Effector CD8-positive, alpha-beta T cell (primary cell): Measurements from ENCODE around the gene NBDY.
"Not testable (repeated sequence)": the region's sequence is repeated elsewhere in the genome, so short reads cannot be mapped to it uniquely, and the experiment has no call there.

ENCODE experiments used
- DNase-seq: peaks from one replicate; lab custom pipeline; 2025; lab: John Stamatoyannopoulos, UW

The NBDY gene

DNA sequence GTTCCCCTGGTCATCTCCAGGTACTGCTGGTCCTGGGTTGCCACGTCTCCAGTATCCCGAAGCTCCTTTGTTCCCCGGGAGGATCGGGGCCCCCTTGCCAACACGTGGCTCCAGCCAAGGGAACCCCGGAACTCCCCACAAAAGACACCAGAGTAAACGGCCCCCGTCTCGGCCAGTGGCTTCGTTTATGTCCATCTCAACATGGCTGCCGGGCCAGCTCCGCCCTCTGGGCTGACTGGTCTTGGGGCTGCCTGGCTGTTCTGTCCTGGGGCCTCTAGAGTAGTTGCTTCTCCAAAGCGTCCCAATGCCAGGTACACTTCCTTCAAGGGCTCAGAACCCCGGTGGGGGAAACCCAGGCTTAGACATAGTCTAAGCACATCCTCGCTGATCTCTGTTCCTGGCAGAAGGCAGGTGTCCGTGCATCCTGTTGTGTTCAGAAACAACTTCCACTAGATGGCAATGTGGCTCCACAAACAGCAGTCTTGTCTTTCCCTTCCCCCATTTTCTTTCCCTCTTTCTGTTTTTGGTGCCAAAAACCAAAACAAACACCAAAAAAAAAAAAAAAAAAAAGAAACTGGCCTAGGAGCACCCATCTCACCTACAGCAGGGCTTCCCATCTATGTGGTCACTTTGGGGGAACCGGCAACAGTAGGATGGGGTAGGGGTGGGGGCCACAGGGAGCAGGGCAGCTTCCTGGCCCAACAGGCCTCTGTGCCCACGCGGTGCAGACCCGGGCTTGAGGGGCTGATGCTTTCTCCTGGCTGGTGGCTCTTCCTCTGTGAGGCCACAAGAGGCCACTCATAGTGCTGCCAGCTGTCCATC, 35.3 kb downstream of the NBDY start:
- DNase-seq: no peak

- no peak for DNase-seq
These were observed 36.1 kb downstream of the NBDY start for GRCh38 chrX:56764975-56765791.

DNA sequence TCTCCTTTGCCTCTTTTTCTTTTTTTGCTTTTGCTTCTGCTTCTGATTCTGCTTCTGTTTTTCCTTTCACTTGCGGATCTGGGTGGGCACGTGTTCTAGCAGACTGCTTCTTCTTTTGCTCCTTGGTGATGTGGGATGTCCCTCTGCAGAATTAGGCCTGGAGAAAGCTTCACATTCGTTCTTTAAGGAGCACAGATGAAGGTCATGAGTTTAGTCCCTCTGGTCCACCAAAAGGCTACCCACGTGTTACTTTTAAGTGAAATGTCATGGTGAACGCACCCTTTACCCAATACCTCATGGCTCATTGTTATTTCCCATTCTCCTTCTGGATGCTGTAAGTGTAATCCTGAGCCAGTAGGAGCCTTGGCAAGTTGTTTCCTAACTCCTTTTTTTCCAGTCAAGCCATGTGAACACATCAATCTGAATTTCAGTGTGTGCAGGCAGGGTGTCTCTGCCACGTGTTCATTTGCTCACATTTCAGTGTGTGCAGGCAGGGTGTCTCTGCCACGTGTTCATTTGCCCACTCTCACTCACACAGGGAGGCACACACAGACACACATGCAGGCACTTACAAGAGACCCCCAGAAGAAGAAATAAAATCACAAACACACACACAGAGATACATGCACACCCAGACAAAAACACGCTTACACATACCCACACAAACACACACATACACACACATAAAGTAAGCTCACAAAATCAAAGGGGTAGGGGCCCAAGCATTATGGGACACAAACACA, 36.9 kb downstream of the NBDY start:
- DNase-seq: no peak

DNA sequence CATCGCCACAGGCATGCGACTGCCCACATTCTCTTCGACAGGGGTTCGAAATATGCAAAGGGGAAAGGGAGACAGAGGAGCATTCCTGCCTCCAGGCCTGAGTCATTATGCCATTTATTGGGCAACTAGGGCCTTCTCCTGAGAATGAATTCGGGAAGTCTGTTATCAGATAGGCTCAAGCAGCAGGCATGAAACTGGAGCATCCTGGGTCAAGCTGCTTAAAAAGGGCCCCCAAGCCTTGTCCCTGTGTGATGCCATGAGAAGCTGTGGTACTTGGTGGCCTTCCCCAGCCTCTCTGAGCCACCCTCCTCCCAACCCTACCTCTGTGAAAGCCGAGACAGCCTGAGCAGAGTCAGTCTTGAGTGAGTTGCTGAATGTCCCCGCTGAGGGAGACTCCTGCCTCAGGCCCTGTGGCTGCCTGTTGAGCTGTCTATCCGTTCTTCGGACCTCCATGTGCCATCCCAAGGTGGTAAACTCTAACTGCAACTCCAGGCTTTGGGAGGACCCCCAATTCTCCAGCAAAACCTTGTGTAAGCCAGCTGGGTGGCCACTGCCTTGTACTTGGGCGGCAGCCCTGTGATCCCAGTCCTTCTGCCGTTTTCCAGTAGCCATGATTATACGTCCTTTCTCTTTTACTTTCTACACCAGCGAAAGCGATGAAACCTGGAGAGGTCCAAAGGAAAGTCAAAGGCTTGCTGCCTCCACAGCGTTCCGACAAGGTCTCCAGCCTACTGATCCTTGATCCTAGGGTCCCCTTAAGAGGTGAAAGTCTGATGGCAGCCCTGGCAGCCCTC, 37.7 kb downstream of the NBDY start:
- DNase-seq: no peak

- not testable (repeated sequence) for DNase-seq
These were observed 38.5 kb downstream of the NBDY start for GRCh38 chrX:56767348-56768119.

DNA sequence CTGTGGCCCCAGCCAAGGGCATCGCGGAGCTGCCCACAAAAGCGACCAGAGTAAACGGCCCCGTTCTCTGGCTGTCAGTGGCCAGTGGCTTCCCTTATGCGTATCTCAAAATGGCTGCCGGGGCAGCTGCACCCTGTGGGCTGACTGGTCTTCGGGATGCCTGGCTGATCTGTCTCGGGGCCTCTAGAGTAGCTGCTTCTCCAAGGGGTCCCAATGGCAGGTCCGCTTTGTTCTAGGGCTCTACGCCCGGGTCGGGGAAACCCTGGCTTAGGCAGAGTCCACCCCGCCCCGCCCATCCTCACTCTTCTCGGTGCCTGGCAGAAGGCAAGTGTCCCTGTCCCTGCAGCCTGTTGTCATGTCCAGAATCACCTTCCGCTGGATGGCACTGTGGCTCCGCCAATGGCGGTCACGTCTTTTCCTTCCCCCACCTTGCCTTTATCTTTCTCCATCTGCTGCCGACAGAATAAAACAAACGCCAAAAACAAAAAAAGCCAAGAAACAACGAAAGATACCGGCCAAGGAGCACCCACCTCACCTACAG, 39.1 kb downstream of the NBDY start:
- DNase-seq: not testable (repeated sequence)

- not testable (repeated sequence) for DNase-seq
These were observed 43.9 kb downstream of the NBDY start for GRCh38 chrX:56772675-56773521.

- not testable (repeated sequence) for DNase-seq
These were observed 44.5 kb downstream of the NBDY start for GRCh38 chrX:56773522-56774060.

- DNase-seq: not testable (repeated sequence)
These were observed 49.3 kb downstream of the NBDY start for GRCh38 chrX:56778099-56778923.

DNA sequence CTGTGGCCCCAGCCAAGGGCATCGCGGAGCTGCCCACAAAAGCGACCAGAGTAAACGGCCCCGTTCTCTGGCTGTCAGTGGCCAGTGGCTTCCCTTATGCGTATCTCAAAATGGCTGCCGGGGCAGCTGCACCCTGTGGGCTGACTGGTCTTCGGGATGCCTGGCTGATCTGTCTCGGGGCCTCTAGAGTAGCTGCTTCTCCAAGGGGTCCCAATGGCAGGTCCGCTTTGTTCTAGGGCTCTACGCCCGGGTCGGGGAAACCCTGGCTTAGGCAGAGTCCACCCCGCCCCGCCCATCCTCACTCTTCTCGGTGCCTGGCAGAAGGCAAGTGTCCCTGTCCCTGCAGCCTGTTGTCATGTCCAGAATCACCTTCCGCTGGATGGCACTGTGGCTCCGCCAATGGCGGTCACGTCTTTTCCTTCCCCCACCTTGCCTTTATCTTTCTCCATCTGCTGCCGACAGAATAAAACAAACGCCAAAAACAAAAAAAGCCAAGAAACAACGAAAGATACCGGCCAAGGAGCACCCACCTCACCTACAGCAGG, 50.0 kb downstream of the NBDY start:
- not testable (repeated sequence) for DNase-seq

GRCh38 chrX:56780681-56781649, 51.9 kb downstream of the NBDY start:
- not testable (repeated sequence) for DNase-seq

- no peak for DNase-seq
These were observed 53.3 kb downstream of the NBDY start for GRCh38 chrX:56782352-56782751.

- DNase-seq: no peak
These were observed 53.9 kb downstream of the NBDY start for GRCh38 chrX:56782791-56783449.

DNA sequence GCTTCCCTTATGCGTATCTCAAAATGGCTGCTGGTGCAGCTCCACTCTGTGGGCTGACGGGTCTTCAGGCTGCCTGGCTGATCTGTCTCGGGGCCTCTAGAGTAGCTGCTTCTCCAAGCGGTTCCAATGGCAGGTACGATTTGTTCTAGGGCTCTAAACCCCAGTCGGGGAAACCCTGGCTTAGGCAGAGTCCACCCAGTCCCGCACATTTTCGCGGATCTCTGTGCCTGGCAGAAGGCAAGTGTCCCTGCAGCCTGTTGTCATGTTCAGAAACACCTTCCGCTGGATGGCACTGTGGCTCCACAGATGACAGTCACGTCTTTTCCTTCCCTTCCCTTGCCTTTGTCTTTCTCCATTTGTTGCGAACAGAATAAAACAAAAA, 54.4 kb downstream of the NBDY start:
- DNase-seq: no peak

DNA sequence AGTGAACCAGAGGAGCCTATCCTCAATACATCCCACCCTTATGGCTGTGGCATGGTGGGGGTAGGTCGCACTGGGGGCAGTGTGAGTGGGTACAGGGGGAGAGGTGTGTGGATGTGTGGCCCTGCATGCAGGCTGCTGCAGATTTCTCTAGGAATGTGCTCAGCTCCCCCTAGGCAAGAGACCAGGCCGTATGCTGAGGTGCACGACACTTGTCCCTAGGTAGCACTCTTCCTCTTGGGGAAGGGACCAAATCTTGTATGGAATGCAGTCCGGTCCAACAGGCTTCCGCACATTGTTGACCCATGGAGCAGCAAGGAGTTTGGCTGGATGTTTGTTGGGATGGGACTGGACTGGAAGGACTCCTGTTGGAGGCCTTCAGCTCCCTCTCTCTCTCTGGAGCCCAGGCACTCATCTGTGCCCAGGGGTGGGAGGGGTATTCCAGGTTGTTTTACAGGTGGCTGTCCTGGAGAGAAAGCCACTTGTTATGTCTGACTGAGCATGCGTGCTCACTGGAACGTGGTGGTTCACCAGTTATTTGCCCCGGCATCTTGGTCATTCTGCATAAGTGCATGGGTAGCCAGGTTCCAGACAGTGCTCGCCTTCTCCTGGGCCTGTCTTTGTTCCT, 55.1 kb downstream of the NBDY start:
- DNase-seq: no peak

- no peak for DNase-seq
These were observed 55.6 kb downstream of the NBDY start for GRCh38 chrX:56784666-56785065.
